Mesenteric fat pad (tissue), 1 donor: Measurements from ENCODE around the gene CDC42EP2. TPM values are rescaled to one million over a fixed set of nuclear protein-coding genes. Genes with fewer than 3 reads are reported as not detected.
A peak's percentile ranks its signal among the peaks of the same experiment; 100 is the strongest.

Experiments used
- DNase-seq: peaks from one replicate; pipeline ENCODE4 v3.0.0-alpha.2; 2020; ENCODE audit warnings: low spot score
- long read RNA-seq: library from polyadenylated mRNA; unstranded; transcript quantifications from one replicate; pipeline ENCODE4 v2.0.0, GENCODE V29; 2020
- total RNA-seq: library from RNA; stranded (reverse); fragmentation: NEBNext Ultra II Directional; extraction: Animal tissue kit (Norgen Biotek cat#: 25700); gene quantifications from one replicate; pipeline ENCODE4 v1.2.1, GENCODE V29; 2021
- donor health status: DM: yes; HTN: yes; CAD: no.

Gene CDC42EP2, protein sequence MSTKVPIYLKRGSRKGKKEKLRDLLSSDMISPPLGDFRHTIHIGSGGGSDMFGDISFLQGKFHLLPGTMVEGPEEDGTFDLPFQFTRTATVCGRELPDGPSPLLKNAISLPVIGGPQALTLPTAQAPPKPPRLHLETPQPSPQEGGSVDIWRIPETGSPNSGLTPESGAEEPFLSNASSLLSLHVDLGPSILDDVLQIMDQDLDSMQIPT
- total RNA-seq = 88.4 TPM
- long read RNA-seq, transcript CDC42EP2-201 (2 exons, 2,023 nt) = major isoform, 198 of 254 reads
- long read RNA-seq, partial matches to known transcripts = 0 of 254 reads
- long read RNA-seq, other reads (novel, unspliced or antisense) = 56 of 254 reads

DNA sequence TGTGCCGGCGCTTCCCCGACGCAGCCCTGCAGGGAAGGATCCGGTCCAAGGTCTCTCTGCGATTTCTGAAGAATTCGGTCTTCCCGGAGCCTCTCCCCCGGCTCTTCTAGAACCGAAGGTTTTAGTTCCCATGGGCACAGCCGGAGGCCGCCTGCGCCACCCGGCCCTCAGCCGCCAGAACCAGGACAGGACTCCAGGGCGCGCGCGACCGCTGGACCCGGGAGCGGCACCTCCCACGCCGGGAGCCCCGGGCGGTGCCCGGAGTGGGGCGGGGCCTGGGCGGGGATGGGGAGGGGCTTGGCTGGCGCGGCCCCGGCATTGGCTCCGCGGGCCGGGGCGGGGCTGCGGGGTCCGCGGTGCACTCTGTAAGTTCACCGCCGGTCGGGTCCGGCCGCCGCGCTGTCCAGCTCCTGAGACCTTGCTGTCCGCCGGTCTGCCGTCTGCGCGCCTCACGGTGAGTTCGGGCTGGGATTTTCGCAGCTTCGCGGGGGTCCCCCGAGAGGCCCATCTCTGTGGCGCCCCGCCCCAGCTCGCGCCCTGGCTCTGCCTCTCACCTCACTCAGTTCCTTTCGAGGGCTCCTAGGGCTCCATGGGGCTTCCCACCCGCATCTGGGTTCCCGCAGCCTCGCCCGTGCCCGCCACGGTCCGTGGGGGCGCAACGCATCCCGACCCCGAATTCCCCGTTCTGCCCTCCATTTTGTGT, at the start of gene CDC42EP2:
CDC42EP2 (plus strand) TSS at position 366 of the 703 bp plus-strand sequence. CDS start 6,033 bp downstream, outside the sequence.
- peak; percentile 97 for DNase-seq

DNA sequence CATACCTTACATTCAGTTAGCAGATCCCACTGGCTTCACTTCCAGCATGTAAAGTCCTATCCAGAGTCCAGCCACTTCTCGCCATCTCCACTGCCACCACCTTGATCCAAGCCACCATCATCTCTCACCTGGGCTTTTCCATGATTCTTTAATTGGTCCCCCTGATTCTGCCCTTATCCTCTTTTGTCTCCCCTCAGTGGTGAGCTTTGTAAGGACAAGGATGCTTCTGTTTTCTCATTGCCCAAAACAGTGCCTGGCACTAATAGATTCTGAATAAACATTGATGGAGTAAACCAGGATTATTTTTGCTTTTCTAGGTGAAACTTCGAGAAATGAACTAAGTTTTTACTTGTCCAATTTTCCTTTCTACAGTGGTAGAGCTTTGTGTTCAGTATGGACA, 48.5 kb upstream of the CDC42EP2 start:
- no peak for DNase-seq

DNA sequence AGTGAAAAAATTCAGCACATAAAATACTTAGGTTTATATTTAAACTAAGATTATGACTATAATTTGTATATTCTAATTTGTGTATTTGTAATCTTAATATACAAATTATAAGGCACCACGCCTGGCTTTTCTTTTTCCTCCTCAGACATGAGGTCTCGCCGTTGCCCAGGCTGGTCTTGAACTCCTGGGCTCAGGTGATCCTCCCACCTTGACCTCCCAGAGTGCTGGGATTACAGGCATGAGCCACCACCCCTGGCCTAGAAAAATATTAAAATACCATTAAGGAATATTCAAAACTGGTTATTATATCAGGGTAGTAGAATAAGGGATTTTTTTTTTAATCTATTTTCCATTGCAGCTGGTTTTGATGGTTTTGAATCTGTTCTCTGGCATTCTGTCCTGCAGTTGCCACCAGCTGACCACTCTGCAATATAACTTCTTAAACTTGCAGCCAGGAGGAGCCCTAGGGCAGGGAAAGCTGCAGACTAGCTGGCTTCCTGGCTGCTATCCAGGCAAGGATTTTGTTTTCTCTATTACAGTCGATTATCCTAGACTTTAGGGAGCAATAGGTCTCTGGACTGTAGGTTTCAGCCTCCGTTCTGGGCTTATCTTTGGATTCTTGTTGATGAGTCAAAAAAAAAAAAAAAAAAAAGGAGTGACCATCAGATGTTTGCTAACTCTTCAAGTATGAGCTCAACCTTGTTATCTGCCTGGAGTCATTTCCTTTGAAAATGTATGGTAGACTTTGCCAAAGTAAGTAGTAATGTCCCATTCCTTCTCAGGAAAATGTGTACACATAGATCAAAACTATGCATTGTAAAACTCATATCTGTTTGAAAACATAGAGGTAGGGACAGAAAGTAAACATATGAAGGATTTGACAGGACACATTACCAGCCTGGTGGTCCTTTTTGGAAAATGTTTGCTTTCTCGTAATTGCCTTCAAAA, 39.7 kb upstream of the CDC42EP2 start:
- DNase-seq = no peak

DNA sequence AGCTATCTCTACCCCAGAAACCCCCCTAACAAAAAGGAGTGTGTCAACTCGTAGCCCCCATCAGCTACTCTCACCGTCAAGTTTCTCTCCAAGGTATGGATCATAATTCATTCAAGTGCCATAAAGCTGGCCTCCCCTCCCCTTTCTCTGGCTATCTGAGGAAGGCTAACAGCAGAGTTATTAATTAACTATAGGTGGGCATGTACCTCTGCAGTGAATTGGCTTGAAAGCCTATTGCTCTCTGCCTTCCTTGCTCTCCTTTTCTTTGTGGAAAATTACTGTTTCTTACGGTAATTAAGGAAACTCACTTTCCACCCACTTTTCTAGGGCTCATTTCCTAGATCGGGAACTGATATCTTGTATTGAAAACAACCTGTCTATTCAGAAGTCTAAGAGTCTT, 38.8 kb upstream of the CDC42EP2 start:
- DNase-seq = no peak

DNA sequence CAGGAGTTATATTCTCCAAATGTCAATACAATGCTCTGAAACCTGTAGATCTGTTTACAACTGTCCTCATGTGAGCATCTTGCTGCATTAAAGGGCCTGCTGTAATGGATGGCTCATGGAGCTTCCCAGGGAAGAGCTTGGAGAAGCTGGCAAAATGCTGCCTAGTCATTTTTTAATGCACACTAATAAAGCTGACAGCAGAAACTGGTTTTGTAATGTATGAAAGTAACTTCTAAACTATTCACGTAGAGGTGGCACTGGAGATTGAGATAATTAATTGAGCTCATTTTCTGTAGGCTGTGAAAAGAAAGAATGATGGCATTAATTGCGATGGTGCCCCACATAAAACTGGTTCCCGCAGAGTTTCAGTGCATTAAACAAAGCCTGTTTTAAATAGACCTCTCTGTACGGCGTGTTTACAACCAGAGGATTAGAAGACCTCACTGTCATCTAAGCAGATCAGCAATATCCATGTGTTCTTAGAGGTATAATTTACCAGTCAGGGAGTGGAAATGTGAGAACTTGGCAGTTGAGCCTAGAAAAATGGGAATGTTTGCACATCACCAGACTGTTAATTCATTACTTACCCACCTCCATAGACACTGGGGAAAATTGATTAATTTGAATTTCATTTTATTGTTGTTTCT, 36.9 kb upstream of the CDC42EP2 start:
- DNase-seq = no peak

DNA sequence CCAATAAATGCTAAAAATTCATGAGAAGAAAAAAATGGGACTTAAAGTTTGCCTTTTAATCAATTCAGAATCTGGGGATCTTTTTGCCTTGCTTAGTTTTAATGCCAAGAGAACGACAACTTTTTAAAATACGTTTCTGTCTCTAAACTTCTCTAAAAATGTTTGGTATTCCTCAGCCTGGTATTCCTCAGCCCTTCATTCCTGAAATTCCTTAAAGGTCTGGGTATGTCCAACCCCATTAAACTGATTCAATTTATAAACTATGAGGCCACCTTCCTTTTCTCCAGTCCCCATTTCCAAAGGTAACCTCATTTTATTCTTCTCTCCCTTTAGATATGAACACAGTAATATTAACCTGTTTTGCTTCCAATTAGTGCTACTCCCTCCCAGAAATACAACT, 36.3 kb upstream of the CDC42EP2 start:
- no peak for DNase-seq

DNA sequence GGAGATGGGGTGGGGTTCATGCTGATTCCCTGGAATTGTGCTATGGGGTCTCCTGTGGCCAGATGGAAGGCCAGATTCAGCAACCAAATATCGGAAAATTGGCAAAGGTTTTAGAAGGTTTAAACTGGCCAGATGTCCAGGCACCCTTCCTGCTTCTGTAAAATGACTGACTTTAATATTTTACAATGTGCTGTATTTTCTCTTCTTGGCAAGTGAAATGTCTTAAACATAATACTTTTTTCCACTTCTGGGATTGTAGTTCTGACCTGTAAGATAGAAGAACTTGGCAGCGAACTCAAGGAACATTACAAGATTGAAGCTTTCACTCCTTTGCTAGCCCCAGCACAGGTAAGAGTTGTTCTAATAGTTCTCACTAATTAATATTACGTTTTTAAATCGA, 35.4 kb upstream of the CDC42EP2 start:
- DNase-seq = no peak

DNA sequence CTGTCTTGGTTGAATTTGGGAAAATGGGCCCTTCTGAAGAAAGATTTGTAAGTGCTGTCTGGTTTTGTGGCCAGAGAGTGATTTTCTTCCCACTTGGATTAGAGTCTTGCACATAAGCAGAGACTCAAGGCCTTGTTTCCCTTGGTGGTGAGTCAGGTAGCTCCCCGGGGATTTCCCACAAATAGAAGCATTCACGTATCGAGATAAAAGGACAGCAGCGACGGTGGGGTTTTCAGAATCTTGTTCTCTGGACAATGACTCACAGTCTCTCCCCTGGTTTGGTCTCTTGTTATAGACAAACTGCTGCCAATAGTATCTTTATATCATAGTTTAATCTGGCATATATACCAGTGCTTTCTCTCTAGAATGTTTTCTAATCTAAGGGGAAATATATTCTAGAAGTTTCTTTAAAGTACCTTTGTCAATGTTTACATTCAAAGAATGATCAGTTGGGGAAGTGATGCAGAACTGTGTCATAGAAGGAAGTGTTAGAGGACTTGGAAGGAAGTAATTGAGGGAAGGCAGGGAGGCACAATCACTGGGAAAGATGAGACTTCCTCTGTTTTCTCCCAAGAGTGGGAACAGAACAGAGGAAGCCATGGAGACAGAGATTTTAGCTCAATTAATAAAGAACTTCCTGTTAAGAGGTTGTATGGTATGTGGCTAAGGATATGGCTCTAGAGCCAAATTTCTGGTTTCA, 34.8 kb upstream of the CDC42EP2 start:
- DNase-seq = no peak

DNA sequence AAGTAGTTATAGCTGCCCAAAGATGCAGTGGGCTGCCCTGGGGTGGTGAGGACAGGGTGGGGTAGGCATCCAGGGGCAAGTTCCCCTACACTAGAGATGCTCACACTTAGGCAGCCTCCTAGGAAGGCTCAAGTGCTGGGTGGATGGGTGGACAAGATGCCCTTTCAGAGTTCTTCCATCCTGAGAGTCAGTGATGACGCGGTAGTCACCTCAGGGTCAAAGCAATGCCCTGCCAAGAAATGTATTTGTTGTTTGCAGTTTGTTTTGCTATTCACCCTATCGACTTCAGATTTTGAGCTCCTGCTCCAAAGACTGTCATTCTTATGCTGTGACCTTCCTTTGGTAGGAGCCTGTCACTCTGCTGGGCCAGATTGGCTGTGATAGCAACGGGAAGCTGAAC, 34.0 kb upstream of the CDC42EP2 start:
- DNase-seq = no peak

DNA sequence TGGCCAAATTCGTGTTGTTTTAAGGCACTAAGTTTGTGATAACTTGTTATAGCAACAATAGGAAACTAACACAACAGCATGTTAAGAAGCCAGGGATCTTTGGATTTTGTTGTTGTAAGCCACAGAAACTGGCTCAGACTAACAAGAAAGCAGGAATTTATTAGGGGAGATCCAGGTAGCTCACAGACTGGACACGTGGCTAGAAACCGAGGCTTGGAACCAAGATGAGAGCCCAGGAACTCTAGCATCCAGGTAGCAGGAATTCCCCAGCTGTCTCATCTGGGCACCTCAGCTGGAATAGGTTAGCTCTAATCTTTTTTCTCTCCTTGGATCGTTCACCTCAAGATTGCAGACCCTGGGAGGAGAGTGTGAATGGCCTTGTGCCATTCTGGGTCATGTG, 28.0 kb upstream of the CDC42EP2 start:
- DNase-seq = no peak

DNA sequence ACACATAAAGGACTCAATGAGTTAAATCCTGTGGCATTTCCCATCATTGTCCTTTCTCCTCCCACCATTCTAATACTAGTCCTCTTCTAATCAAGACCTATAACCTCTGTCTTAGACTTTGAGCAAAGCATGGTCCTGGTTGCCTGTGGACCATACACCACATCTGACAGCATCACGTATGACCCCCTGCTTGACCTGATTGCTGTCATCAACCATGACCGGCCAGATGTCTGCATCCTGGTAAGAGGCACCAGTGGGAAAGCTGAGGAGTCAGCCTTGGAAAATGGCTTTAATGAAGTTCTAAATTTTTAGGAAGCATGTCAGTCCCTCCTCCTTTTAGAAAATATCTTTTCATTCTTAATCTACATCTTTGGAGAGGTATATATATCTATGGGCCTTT, 27.1 kb upstream of the CDC42EP2 start:
- no peak for DNase-seq

DNA sequence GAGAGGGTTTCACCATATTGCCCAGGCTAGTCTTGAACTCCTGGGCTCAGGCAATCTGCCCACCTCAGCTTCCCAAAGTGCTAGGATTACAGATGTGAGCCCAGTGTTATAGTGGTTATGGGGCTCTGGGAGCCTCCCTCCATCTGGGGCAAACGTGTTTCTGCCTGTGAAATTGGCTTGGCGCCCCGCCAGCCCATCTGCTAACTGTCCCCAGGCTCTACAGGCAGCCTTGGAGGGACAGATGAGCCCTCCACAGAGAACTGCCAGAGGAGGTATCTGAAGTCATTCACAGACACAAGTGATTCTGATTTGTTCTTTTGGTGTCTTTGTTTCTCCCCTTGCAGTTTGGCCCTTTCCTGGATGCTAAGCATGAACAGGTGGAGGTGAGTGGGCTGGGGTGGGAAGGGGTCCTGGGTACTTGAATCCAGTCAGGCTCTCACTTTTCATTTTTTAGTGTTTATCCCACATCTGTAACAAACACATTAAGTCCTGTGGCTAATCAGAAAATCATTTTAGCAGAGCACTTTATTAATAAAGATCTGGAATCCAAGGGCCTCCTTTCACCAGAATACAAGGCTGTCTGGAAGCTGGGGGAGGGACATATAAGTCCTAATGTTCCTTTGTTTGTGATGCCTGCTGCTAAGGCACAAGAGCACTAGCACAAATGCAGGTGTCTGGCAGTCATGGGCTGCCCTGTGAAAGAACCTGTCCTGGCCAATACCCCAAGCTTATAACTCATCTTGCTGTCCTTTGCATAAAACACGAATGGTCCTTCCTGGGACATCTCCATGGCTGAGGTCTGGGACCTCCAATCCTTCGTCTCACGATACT, 25.7 kb upstream of the CDC42EP2 start:
- DNase-seq = no peak

DNA sequence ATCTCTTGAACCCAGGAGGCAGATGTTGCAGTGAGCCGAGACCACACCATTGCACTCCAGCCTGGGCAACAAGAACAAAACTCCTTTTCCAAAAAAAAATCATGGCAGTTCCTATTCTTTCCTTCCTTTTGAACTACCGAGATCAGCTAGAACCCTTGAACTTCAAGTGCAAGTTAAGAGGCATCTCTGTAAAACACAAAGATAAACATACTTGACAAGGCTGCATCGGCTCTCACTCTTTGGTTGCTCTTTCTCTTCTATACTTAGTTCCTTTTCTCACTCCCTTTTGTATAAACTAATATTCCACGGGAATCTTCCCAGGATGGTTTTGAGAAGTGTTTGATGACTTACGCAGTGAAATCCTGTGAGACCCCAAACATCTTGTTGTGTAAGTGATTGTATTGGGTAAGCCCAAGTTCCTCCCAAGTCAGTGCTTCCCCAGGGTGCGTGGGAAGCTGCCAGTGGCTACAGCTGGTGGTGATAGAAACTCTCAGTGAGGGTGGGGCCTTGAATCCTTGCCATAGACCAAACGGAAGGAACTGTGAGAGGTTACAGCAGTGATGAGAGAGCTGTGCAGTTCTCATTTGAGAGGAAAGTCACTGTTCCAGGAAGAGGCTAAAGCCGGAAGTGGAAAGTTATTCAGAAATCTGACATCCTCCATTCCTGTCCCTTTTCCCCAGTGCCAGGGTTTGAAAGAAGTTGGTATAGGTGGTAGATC, 24.1 kb upstream of the CDC42EP2 start:
- DNase-seq = no peak

DNA sequence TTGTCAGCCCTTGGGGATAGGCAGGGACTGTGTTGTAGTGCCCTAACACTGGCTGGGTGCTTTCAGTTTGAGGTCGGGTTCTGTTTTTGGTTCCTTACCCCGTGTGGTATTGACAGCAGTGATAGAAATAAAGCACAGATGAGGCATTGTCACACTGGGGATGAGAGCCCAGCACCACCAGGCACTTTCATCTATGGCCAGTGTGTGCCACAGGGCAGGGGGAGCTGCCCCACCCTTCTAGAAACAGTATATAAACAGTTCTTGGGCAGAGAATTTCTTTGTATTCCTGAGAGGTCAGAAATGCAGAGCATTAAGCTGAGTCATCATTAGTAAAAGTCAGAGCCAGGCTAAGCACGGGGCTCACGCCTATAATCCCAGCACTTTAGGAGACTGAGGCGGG, 23.1 kb upstream of the CDC42EP2 start:
- no peak for DNase-seq

DNA sequence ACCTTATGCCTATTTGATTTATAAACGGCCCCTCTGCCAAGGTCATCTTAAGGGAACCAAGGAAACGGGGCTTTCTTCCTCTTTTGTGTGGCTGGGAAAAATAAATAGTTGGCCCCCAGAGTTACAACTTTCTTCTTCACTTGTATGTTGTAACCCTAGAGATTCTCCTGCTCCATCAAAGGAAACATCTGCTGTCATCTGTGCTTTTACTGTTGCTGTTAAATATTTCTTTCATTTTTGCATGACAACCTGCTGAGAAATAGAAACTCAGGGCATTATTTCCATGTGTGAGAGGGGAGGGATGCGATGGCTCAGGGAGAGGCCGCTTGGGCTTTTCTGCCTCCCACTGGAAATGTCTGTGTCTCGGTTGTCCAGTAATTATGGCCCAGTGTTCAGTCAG, 21.8 kb upstream of the CDC42EP2 start:
- no peak for DNase-seq

DNA sequence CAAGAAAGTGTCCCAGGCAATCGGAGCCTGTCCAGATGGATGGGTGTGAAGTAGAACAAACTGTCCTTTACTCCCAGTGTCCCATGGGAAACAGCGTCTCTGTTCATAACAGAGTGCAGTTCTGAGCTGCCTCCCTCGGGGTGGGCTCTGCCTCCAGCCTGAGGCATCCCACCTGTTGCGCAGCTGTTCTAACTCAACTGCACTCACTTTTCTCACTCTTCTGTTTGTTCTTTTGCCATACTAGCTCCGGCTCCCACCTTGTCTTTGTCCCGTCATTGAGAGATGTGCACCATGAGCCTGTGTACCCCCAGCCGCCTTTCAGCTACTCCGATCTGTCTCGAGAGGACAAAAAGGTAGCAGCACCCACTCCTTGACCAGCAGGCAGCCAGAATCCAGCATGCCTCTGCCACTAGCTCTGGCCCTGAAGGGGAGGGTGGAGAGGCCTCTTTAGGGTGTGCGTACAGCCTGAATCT, 20.7 kb upstream of the CDC42EP2 start:
- DNase-seq = no peak

DNA sequence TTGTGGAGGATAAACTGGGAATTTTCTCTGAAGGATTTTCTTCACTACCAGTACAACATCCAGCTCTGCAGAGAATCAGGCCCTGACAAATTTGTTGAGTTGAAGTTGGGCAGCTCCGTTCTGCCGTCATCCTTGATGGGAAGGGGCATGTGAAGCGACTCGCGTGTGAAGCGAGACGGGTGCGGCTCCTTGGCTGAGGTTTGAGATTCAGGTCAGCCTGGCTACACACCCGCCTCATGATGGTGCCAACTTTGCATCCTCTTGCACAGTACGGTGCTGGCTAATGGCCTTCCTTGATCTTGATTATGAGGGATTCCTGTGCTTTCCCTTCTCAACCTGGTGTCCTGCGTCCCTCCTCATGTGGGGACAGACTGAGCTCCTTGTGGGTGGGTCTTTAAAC, 19.7 kb upstream of the CDC42EP2 start:
- no peak for DNase-seq

DNA sequence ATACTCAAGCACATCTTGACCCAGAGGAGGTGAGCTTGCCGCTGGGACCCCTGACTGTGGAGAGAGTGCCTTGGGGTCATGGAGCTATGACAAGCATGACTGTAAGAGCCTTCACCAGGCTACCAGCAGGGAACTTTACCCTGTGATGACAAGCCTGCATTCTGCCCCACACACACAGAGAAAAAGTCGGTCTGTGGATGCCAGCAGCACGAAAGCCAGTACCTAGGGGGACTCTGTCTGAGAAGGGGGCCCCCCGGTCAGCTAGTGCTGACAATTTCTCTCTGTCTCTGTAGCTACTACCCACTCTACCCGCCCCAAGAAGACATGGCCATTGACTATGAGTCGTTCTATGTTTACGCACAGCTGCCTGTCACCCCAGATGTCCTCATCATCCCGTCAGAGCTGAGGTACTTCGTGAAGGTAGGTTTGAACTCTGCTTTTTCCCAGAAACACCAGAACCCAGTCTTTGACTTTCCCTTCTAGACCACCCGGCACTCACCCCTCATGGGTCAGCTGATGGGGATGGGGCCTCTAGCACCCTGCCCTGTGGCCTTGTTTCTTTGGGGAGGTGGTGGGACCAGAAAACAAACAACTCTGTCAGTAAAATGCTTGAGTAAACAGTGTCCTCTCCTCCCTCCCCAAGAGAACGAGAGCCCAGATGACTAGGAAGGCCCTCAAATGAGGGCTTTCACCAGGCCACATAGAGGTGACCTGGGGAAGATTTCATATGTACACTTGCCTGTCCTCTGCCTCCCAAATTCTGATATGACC, 18.9 kb upstream of the CDC42EP2 start:
- DNase-seq = no peak
